G401 (cell line): ENCODE data around the gene SYNDIG1. TPM values are rescaled to one million over a fixed set of nuclear protein-coding genes. Genes with fewer than 3 reads are reported as not detected.
"Not testable (repeated sequence)": the region's sequence is repeated elsewhere in the genome, so short reads cannot be mapped to it uniquely, and the experiment has no call there.

Experiments
- DNase-seq: peaks from one replicate; pipeline ENCODE4 v3.0.0-alpha.2; 2015; ENCODE audit warnings: low spot score
- in situ Hi-C: cut with HindIII; loops from 2 replicates; pipeline ENCODE4 v1.10.0; 2016; ENCODE audit warnings: low sequenced_read_pairs, mixed read lengths
- total RNA-seq: library from RNA; depleted of rRNA; stranded (reverse); fragments of >200 nt; shearing (Covaris generic); gene quantifications from 2 replicates; pipeline ENCODE4 v1.2.3, GENCODE V29; 2014

Gene SYNDIG1
- total RNA-seq, 1 experiment from 2014 or later = not detected

DNA sequence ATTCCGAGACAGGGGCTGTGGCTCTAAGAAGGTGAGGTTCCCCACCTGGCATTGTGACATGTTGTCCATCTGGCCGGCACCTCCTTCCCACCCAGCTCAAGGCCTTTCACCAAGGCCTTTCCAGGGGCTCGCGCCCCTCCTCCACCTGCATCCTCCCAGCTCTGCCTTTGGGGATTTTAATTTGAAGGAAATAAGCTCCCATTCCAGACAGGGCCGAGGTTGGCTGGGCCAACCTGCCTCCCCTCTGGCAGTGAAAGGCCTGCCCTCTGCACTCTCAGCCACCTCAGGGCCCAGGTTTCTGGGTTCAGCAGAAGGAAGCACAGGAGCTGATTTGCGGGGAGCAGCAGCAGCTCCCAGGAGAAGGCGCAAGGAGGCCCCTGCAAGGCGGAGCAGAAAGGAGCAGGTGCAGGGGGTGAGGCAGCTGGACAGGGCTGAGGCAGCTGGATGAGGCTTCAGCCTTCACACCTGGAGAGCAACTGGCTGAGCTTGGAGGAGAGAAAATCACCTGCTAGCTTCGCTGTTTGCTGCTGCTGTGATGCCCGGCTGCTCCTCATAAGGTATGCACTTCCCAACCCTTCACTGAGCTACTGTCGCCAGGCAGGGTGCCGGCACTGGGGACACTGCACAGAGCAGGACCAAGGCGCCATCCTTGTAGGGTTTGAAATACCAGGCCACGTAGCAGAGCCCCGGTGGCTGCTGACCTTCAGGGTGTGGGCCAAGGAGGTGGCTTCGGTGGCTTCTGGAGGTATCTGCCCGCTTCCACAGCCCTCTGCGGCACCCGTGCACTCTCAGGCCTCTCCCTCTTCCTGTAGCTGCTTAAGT, 147.0 kb downstream of the SYNDIG1 start:
- in situ Hi-C loops = no loop called here

DNA sequence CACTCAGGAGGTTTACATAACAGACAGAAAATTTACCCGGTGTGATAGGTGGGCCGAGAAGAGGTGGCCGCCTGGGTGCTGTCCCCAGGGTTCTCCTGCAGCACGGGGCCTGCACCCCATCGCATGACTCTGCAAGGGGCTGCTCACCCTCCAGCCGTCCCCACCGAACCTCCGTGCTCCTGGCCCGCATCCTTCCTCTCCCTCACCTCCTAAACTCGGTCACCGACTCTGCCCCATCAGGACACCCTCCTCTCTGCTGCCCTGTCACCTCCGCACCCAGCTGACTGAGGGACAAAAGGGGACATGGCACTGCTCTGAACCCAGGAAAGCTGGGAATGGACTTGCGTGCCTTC, 147.6 kb downstream of the SYNDIG1 start:
- DNase-seq = no peak
- in situ Hi-C loops = no loop called here

More for the DNA sequence above, 147.0 kb downstream of the SYNDIG1 start:
- no peak for DNase-seq

- in situ Hi-C loops = no loop called here
- DNase-seq = no peak
Measured at GRCh38 chr20:24617757-24618450, 148.5 kb downstream of the SYNDIG1 start.

DNA sequence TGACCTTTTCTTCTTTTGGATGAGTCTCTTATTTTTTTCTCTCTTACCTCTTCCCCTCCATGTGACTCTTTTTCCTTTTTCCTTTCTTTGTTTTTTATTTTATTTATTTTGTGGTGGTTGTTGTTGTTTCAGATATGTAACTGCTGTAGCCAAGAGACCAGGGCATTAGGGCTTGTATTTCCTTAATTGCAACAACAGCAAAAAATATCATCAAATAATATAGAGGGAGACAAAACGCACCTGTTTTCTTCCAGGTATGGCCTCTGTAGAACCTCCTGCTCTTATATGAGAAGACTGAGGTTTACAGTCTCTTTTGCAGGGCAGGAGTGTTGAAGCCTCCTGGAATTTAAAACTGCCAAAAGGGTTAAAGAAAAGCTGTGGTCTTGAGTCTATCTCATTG, 149.3 kb downstream of the SYNDIG1 start:
- in situ Hi-C loops = no loop called here
- no peak for DNase-seq

GRCh38 chr20:24619212-24619611, 149.8 kb downstream of the SYNDIG1 start:
- in situ Hi-C loops = no loop called here
- peak; percentile 27 for DNase-seq

GRCh38 chr20:24620937-24621519, 151.6 kb downstream of the SYNDIG1 start:
- DNase-seq = no peak
- in situ Hi-C loops = no loop called here

- in situ Hi-C loops = no loop called here
- no peak for DNase-seq
Measured at GRCh38 chr20:24622856-24623255, 153.4 kb downstream of the SYNDIG1 start.

- DNase-seq, in situ Hi-C loops: not testable (repeated sequence)
Measured at GRCh38 chr20:24626141-24626540, 156.7 kb downstream of the SYNDIG1 start.

GRCh38 chr20:24627291-24627690, 157.9 kb downstream of the SYNDIG1 start:
- no peak for DNase-seq
- in situ Hi-C loops = no loop called here

DNA sequence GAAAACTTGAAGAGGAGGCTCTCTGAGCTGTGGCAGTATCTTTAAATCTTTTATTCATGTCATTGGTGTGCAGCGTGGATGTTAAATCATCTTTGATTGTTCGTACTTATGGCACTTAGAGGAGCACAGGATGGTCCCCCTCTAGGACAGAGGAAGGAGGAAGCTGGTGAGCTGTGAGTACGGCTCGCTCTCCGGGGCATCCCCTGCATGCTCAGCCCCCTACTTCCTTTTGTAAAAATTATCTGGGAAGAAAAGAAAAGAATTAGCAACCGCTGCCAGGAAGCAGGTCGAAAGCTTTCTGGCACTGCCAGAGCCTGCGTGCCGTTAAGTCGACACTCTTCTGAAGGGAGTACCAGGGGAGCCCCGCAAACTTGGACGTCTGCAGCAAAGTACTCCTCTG, 158.5 kb downstream of the SYNDIG1 start:
- in situ Hi-C loops = no loop called here
- no peak for DNase-seq

DNA sequence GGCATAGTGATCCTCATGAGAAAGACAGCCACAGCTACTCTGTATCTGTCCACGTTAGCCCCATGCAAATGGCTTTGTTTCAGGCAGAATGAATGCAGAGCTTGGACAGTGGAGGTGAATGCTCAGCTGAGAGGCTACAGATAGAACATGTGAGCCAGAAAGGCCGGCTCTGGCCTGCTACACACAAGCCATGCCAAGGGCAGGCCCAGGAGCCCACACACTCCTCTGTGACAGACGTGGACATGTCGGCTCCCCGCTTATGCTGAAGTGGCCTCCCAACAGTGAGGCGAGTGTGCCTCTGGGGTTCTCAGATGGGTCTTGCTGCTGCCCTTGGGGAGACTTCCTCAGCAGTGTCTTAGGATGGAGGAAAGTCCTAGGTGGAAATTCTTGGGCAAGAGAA, 159.6 kb downstream of the SYNDIG1 start:
- peak; percentile 54 for DNase-seq

DNA sequence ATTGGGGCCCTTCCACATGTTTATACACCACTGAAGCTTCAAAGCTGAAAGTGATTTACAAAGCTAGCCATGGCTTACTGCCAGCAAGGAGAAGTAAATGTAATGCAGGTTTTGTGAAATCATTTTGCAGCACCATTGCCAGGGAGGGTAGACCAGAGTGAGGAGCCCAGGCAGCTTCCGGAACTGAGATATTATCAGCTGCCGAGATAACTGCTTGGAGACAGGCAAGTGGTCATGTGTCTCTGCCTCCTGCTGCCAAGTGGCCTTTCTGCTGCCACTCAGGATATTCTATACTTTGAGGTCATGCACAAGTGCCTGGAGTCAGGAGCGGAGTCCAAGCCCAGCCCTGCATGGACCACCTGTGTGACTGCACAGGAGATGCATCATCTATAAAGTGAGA, 160.2 kb downstream of the SYNDIG1 start:
- in situ Hi-C loops = no loop called here
- peak; percentile 39 for DNase-seq

More for the DNA sequence above, 159.6 kb downstream of the SYNDIG1 start:
- in situ Hi-C loops = no loop called here

GRCh38 chr20:24630486-24631172, 161.2 kb downstream of the SYNDIG1 start:
- DNase-seq = no peak
- in situ Hi-C loops = no loop called here

- no peak for DNase-seq
- in situ Hi-C loops = no loop called here
Measured at GRCh38 chr20:24631173-24631505, 161.7 kb downstream of the SYNDIG1 start.

DNA sequence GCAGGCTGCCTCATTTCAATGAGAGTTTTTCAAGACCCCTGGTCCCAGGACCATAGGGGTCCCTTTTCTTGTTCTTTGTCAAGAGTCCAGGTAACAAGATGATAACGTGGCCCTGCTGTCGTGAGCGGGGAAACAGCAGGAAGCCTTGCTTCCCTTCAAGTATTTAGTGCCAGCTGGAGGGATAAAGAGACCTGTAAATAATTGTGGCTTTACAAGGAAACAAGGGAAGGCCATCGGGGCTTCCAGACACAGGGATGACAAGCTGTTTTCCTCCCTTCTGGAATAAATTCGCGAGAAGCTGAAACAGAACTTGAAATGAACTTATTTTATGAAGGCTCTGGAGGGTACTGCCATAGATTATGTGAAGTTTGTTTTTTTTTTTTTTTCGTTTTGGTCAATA, 163.2 kb downstream of the SYNDIG1 start:
- peak; percentile 47 for DNase-seq
- in situ Hi-C loops = no loop called here

DNA sequence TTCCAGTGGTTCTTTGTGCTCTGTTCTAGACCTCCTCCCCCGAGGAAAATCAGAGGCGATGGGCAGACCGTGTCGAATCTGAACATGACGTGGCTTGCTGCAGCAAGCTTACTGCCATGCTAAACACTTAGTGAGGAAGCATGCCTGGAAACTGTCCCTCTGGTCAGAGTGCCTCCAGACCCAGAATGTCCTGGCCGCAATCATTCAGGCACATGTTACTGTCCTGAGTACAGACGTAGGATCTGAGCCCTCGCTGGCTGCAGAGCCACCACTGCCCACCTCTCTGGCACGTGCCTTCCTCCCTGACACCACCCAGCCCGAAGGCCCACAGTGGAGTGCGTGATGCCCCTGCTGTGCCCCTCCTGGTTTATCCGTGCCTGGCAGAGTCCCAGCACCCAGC, 163.6 kb downstream of the SYNDIG1 start:
- peak; percentile 38 for DNase-seq
- in situ Hi-C loops = no loop called here

GRCh38 chr20:24633521-24633920, 164.1 kb downstream of the SYNDIG1 start:
- no peak for DNase-seq
- in situ Hi-C loops = no loop called here

- DNase-seq = peak; percentile 46
- in situ Hi-C loops = no loop called here
Measured at GRCh38 chr20:24634855-24635254, 165.4 kb downstream of the SYNDIG1 start.

DNA sequence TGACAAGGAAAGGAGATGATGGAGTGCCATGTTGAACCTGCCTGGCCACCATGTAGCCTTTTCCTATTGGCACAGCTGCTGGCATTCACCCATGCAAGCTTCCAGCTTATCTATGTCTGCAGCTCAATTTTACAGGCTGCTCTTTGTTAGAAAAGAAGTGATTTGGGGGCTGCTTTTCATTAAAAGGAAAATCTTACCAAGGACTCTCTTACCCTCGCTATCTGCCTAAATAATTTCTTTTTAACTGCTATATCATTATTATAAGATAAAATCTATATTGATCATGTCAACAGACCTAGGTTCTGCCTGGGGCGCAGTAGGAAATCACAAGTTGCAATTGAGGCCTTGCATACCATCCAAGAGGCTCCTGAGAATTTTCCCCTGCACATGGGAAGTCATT, 167.2 kb downstream of the SYNDIG1 start:
- DNase-seq = no peak
- in situ Hi-C loops = no loop called here

DNA sequence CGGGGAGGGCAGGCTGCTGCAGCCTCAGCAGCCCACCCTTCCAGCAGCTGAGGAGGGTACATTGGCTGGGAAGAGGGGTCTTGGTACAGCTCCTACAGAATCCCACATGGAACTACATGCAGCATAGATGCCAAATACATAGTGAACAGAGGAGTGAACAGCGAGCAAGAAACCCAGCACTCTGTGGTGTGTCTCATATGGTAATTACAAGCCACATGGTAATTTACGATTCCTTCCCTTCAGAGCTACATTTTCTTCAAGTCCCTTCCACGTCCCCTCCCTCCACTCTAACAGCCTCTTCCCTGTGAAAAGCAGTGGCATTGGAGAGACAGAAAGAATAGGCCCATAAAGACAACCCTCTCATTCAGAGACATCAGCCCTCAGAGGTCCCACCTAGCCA, 167.7 kb downstream of the SYNDIG1 start:
- no peak for DNase-seq
- in situ Hi-C loops = no loop called here
